ENCODE data around the gene TRIP11. TPM values are rescaled to one million over a fixed set of nuclear protein-coding genes. Genes with fewer than 3 reads are reported as not detected.

Gene TRIP11
- total and polyA plus RNA-seq, 2 of the 13 experiments (the other 11 are each of a cell fraction or from before 2014, with no cell fraction given), result 10.9 to 32.8 TPM

DNA sequence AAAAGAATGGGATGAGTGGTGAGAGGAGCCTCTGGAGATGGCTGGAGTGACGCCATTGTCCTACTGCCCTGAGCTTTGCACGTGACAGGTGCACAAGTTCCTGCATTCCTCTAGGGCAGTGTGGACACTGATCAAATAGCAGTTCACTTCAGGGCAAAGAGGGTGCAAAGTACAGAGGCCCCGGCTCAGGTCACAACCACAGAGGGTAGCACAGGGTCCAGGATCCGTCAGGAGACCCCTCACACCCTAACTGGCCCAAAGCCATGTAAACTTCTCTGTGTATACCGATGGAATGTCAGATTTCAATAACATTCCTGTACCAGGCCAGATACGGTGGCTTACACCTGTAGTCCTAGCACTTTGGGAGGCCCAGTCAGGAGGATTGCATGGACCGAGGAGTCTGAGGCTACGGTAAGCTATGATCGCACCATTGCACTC is 82.0 kb downstream of the TRIP11 start (continued):
- TF ChIP-seq, protein P1, sequence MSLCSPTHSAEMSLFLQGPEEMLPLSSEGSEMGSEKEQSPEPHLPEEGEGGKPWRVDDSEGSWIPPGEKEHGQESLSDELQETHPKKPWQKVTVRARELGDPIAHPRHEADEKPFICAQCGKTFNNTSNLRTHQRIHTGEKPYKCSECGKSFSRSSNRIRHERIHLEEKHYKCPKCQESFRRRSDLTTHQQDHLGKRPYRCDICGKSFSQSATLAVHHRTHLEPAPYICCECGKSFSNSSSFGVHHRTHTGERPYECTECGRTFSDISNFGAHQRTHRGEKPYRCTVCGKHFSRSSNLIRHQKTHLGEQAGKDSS (CRISPR knock-in tag; IDR thresholded peaks at IDR 0.05; ENCODE audit: borderline replicate concordance, low read depth), result no peak
- TF ChIP-seq PAWR (CRISPR knock-in tag; IDR thresholded peaks at IDR 0.05; ENCODE audit: borderline replicate concordance) (no peak), ADNP (CRISPR knock-in tag; IDR thresholded peaks at IDR 0.05) (peak; percentile 49; the same call in 1 of the 2 replicates), ZNF556 (CRISPR knock-in tag; IDR thresholded peaks at IDR 0.05; ENCODE audit: borderline replicate concordance) (no peak), MYNN (CRISPR knock-in tag; IDR thresholded peaks at IDR 0.05; ENCODE audit: low read depth) (no peak), ZNF724P (CRISPR knock-in tag; IDR thresholded peaks at IDR 0.05; ENCODE audit: borderline replicate concordance) (0 out of 2 replicates have a peak, but pooled peaks have one; percentile 31), ZSCAN25 (CRISPR knock-in tag; IDR thresholded peaks at IDR 0.05) (no peak), ZNF747 (CRISPR knock-in tag; IDR thresholded peaks at IDR 0.05; ENCODE audit: borderline replicate concordance) (no peak), ZNF790 (CRISPR knock-in tag; IDR thresholded peaks at IDR 0.05; ENCODE audit: borderline replicate concordance) (no peak), ZNF569 (CRISPR knock-in tag; IDR thresholded peaks at IDR 0.05; ENCODE audit: borderline replicate concordance) (no peak), ZC3H4 (CRISPR knock-in tag; IDR thresholded peaks at IDR 0.05; ENCODE audit: borderline replicate concordance) (no peak), HOXA7 (CRISPR knock-in tag; IDR thresholded peaks at IDR 0.05) (no peak)
- TF ChIP-seq, protein P2, sequence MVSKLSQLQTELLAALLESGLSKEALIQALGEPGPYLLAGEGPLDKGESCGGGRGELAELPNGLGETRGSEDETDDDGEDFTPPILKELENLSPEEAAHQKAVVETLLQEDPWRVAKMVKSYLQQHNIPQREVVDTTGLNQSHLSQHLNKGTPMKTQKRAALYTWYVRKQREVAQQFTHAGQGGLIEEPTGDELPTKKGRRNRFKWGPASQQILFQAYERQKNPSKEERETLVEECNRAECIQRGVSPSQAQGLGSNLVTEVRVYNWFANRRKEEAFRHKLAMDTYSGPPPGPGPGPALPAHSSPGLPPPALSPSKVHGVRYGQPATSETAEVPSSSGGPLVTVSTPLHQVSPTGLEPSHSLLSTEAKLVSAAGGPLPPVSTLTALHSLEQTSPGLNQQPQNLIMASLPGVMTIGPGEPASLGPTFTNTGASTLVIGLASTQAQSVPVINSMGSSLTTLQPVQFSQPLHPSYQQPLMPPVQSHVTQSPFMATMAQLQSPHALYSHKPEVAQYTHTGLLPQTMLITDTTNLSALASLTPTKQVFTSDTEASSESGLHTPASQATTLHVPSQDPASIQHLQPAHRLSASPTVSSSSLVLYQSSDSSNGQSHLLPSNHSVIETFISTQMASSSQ (IDR thresholded peaks at IDR 0.05; ENCODE audit: low read depth), result peak; percentile 43; the same call in 1 of the 2 replicates
- TF ChIP-seq, protein P2 (CRISPR knock-in tag; IDR thresholded peaks at IDR 0.05; ENCODE audit: borderline replicate concordance), result no peak
- TF ChIP-seq, protein P3, sequence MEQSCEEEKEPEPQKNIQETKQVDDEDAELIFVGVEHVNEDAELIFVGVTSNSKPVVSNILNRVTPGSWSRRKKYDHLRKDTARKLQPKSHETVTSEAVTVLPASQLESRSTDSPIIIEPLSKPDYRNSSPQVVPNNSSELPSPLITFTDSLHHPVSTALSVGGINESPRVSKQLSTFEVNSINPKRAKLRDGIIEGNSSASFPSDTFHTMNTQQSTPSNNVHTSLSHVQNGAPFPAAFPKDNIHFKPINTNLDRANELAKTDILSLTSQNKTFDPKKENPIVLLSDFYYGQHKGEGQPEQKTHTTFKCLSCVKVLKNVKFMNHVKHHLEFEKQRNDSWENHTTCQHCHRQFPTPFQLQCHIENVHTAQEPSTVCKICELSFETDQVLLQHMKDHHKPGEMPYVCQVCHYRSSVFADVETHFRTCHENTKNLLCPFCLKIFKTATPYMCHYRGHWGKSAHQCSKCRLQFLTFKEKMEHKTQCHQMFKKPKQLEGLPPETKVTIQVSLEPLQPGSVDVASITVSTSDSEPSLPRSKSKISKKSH (CRISPR knock-in tag; IDR thresholded peaks at IDR 0.05; ENCODE audit: borderline replicate concordance), result peak; percentile 42; the same call in 1 of the 2 replicates
- TF ChIP-seq, protein P4, sequence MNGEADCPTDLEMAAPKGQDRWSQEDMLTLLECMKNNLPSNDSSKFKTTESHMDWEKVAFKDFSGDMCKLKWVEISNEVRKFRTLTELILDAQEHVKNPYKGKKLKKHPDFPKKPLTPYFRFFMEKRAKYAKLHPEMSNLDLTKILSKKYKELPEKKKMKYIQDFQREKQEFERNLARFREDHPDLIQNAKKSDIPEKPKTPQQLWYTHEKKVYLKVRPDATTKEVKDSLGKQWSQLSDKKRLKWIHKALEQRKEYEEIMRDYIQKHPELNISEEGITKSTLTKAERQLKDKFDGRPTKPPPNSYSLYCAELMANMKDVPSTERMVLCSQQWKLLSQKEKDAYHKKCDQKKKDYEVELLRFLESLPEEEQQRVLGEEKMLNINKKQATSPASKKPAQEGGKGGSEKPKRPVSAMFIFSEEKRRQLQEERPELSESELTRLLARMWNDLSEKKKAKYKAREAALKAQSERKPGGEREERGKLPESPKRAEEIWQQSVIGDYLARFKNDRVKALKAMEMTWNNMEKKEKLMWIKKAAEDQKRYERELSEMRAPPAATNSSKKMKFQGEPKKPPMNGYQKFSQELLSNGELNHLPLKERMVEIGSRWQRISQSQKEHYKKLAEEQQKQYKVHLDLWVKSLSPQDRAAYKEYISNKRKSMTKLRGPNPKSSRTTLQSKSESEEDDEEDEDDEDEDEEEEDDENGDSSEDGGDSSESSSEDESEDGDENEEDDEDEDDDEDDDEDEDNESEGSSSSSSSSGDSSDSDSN (CRISPR knock-in tag; IDR thresholded peaks at IDR 0.05), result 0 out of 2 replicates have a peak, but pooled peaks have one; percentile 28
- TF ChIP-seq, protein P5, sequence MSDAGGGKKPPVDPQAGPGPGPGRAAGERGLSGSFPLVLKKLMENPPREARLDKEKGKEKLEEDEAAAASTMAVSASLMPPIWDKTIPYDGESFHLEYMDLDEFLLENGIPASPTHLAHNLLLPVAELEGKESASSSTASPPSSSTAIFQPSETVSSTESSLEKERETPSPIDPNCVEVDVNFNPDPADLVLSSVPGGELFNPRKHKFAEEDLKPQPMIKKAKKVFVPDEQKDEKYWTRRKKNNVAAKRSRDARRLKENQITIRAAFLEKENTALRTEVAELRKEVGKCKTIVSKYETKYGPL (CRISPR knock-in tag; IDR thresholded peaks at IDR 0.05), result no peak

All from HepG2 (cell line).